ENCODE data around the gene ZFAND2B. TPM values are rescaled to one million over a fixed set of nuclear protein-coding genes. Genes with fewer than 3 reads are reported as not detected.

ZFAND2B gene
- total RNA-seq, 1 experiment from 2014 or later: 23.2 TPM

Other genes starting within 250 kb of the ZFAND2B start
- gene CDK5R2, start 247.1 kb upstream of the ZFAND2B start, total RNA-seq (2022; extraction: Qiagen RNA extraction; ENCODE audit: low read depth): 0.89 to 3.2 TPM (median 2.2 TPM) in 5 replicates
- 0.08 TPM in 1 of 5 replicates, not detected in the others for gene FEV, start 221.6 kb upstream of the ZFAND2B start, total RNA-seq (2022; extraction: Qiagen RNA extraction; ENCODE audit: low read depth)
- gene CRYBA2, start 213.4 kb upstream of the ZFAND2B start, total RNA-seq (2022; extraction: Qiagen RNA extraction; ENCODE audit: low read depth): 0.44 TPM in 1 of 5 replicates, not detected in the others
- gene CFAP65, start 165.3 kb upstream of the ZFAND2B start, total RNA-seq (2022; extraction: Qiagen RNA extraction; ENCODE audit: low read depth): 0.10 to 0.34 TPM (median 0.14 TPM) in 5 replicates
- 0.09 to 0.21 TPM (median 0.13 TPM) in 4 of 5 replicates, not detected in the other for gene IHH, start 145.9 kb upstream of the ZFAND2B start, total RNA-seq (2022; extraction: Qiagen RNA extraction; ENCODE audit: low read depth)
- 14.2 to 17.9 TPM (median 15.0 TPM) in 5 replicates for gene NHEJ1, start 46.0 kb upstream of the ZFAND2B start, total RNA-seq (2022; extraction: Qiagen RNA extraction; ENCODE audit: low read depth)
- gene SLC23A3, start 36.8 kb upstream of the ZFAND2B start, total RNA-seq (2022; extraction: Qiagen RNA extraction; ENCODE audit: low read depth): 0.37 to 0.72 TPM (median 0.44 TPM) in 5 replicates
- gene CNPPD1, start 29.9 kb upstream of the ZFAND2B start, total RNA-seq (2022; extraction: Qiagen RNA extraction; ENCODE audit: low read depth): 35.6 to 47.6 TPM (median 44.4 TPM) in 5 replicates
- 63.3 to 90.6 TPM (median 87.4 TPM) in 5 replicates for gene RETREG2, start 28.5 kb upstream of the ZFAND2B start, total RNA-seq (2022; extraction: Qiagen RNA extraction; ENCODE audit: low read depth)
- 22.7 to 35.5 TPM (median 32.1 TPM) in 5 replicates for gene ABCB6, start 12.2 kb downstream of the ZFAND2B start, total RNA-seq (2022; extraction: Qiagen RNA extraction; ENCODE audit: low read depth)
- gene ATG9A, start 22.9 kb downstream of the ZFAND2B start, total RNA-seq (2022; extraction: Qiagen RNA extraction; ENCODE audit: low read depth): 42.0 to 54.7 TPM (median 49.5 TPM) in 5 replicates
- 16.9 to 25.9 TPM (median 21.0 TPM) in 5 replicates for gene ANKZF1, start 23.0 kb downstream of the ZFAND2B start, total RNA-seq (2022; extraction: Qiagen RNA extraction; ENCODE audit: low read depth)
- 5.6 to 10.6 TPM (median 6.3 TPM) in 5 replicates for gene GLB1L, start 38.7 kb downstream of the ZFAND2B start, total RNA-seq (2022; extraction: Qiagen RNA extraction; ENCODE audit: low read depth)
- gene STK16, start 38.7 kb downstream of the ZFAND2B start, total RNA-seq (2022; extraction: Qiagen RNA extraction; ENCODE audit: low read depth): 25.4 to 29.7 TPM (median 28.2 TPM) in 5 replicates
- 0.23 to 0.57 TPM (median 0.27 TPM) in 5 replicates for gene TUBA4B, start 46.5 kb downstream of the ZFAND2B start, total RNA-seq (2022; extraction: Qiagen RNA extraction; ENCODE audit: low read depth)
- gene TUBA4A, start 47.1 kb downstream of the ZFAND2B start, total RNA-seq (2022; extraction: Qiagen RNA extraction; ENCODE audit: low read depth): 378 to 475 TPM (median 406 TPM) in 5 replicates
- 40.9 to 60.5 TPM (median 51.9 TPM) in 5 replicates for gene DNAJB2, start 72.6 kb downstream of the ZFAND2B start, total RNA-seq (2022; extraction: Qiagen RNA extraction; ENCODE audit: low read depth)
- 0.86 to 2.1 TPM (median 0.92 TPM) in 5 replicates for gene PTPRN, start 102.6 kb downstream of the ZFAND2B start, total RNA-seq (2022; extraction: Qiagen RNA extraction; ENCODE audit: low read depth)
- not detected in 5 replicates for gene RESP18, start 126.0 kb downstream of the ZFAND2B start, total RNA-seq (2022; extraction: Qiagen RNA extraction; ENCODE audit: low read depth)
- 52.1 to 66.4 TPM (median 56.1 TPM) in 5 replicates for gene DNPEP, start 181.1 kb downstream of the ZFAND2B start, total RNA-seq (2022; extraction: Qiagen RNA extraction; ENCODE audit: low read depth)
- 0.05 to 0.17 TPM in 2 of 5 replicates, not detected in the others for gene DES, start 211.6 kb downstream of the ZFAND2B start, total RNA-seq (2022; extraction: Qiagen RNA extraction; ENCODE audit: low read depth)
- 5.0 to 7.9 TPM (median 6.9 TPM) in 5 replicates for gene SPEG, start 228.1 kb downstream of the ZFAND2B start, total RNA-seq (2022; extraction: Qiagen RNA extraction; ENCODE audit: low read depth)